ENCODE results near the gene GPT2.

DNA sequence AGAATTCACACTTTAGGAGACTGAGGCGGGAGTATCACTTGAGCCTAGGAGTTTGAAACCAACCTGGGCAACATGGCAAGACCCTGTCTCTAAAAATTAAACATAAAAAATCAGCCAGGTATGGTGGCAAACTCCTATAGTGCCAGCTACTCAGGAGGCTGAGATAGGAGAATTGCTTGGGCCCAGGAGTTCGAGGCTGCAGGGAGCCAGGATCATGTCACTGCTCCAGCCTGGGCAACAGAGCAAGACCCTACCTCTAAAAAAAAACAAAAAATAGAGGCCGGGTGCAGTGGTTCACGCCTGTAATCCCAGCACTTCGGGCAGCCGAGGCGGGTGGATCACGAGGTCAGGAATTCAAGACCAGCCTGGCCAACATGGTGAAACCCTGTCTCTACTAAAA lies 8.9 kb upstream of the GPT2 start:
- TF ChIP-seq, protein P1, sequence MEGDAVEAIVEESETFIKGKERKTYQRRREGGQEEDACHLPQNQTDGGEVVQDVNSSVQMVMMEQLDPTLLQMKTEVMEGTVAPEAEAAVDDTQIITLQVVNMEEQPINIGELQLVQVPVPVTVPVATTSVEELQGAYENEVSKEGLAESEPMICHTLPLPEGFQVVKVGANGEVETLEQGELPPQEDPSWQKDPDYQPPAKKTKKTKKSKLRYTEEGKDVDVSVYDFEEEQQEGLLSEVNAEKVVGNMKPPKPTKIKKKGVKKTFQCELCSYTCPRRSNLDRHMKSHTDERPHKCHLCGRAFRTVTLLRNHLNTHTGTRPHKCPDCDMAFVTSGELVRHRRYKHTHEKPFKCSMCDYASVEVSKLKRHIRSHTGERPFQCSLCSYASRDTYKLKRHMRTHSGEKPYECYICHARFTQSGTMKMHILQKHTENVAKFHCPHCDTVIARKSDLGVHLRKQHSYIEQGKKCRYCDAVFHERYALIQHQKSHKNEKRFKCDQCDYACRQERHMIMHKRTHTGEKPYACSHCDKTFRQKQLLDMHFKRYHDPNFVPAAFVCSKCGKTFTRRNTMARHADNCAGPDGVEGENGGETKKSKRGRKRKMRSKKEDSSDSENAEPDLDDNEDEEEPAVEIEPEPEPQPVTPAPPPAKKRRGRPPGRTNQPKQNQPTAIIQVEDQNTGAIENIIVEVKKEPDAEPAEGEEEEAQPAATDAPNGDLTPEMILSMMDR (IDR thresholded peaks at IDR 0.05), result no peak
- no peak for TF ChIP-seq POLR2A (IDR thresholded peaks at IDR 0.05)
- TF ChIP-seq POLR2AphosphoS5 (IDR thresholded peaks at IDR 0.05), result no peak
- TF ChIP-seq EP300 (IDR thresholded peaks at IDR 0.05), result no peak
